NCI-H2081 treated with DMSO at 0.1 percent for 48 hours (cell line): ENCODE results near the gene LIMK2.
"Not testable (repeated sequence)": the region's sequence is repeated elsewhere in the genome, so short reads cannot be mapped to it uniquely, and the experiment has no call there.

ENCODE experiments used
- DNase-seq: peaks from one replicate; lab custom pipeline; 2025; lab: John Stamatoyannopoulos, UW

Gene LIMK2

GRCh38 chr22:31211482-31211861 is 626 bp upstream of the LIMK2 start:
- no peak for DNase-seq

- DNase-seq, result no peak
These were observed 908 bp downstream of the LIMK2 start for GRCh38 chr22:31212783-31213629.

- DNase-seq, result no peak
These were observed 3.0 kb downstream of the LIMK2 start for GRCh38 chr22:31215018-31215535.

- DNase-seq, result no peak
These were observed 6.6 kb downstream of the LIMK2 start for GRCh38 chr22:31218565-31219262.

GRCh38 chr22:31221084-31221483 is 9.0 kb downstream of the LIMK2 start:
- no peak for DNase-seq

GRCh38 chr22:31222736-31223135 is 10.6 kb downstream of the LIMK2 start:
- DNase-seq, result no peak

GRCh38 chr22:31223786-31224191 is 11.7 kb downstream of the LIMK2 start:
- DNase-seq, result no peak

GRCh38 chr22:31224691-31225090 is 12.6 kb downstream of the LIMK2 start:
- not testable (repeated sequence) for DNase-seq

- no peak for DNase-seq
These were observed 15.1 kb downstream of the LIMK2 start for GRCh38 chr22:31227186-31227585.

GRCh38 chr22:31229402-31230079 is 17.4 kb downstream of the LIMK2 start:
- DNase-seq, result no peak

- DNase-seq, result no peak
These were observed 18.2 kb downstream of the LIMK2 start for GRCh38 chr22:31230155-31230870.

- peak; percentile 21 for DNase-seq
These were observed 18.9 kb downstream of the LIMK2 start for GRCh38 chr22:31230871-31231621.

GRCh38 chr22:31233001-31233400 is 20.9 kb downstream of the LIMK2 start:
- DNase-seq, result no peak

GRCh38 chr22:31235081-31235480 is 23.0 kb downstream of the LIMK2 start:
- no peak for DNase-seq

GRCh38 chr22:31236044-31236443 is 23.9 kb downstream of the LIMK2 start:
- not testable (repeated sequence) for DNase-seq

GRCh38 chr22:31238057-31238456 is 26.0 kb downstream of the LIMK2 start:
- no peak for DNase-seq

- no peak for DNase-seq
These were observed 27.8 kb downstream of the LIMK2 start for GRCh38 chr22:31239771-31240370.

- no peak for DNase-seq
These were observed 29.1 kb downstream of the LIMK2 start for GRCh38 chr22:31241200-31241599.

GRCh38 chr22:31241936-31242335 is 29.8 kb downstream of the LIMK2 start:
- DNase-seq, result no peak

GRCh38 chr22:31243339-31244045 is 31.4 kb downstream of the LIMK2 start:
- DNase-seq, result no peak
